Uterus (tissue), 2 donors: ENCODE measurements around the gene ZNF536.

Experiments used
- CTCF ChIP-seq, 4 experiments: fragments of 200-600 bp in 2 of 4; fragments of 450-650 bp in 2 of 4; sonication (generic) in 2 of 4; IDR thresholded peaks; one replicate each; pipeline ENCODE4 v1.5.1; 2016 to 2019; ENCODE audit warnings: antibody characterized with exemption in 4 of 4, mild to moderate bottlenecking in 2 of 4, moderate library complexity in 1 of 4
- POLR2A ChIP-seq, 2 donors: fragments of 450-650 bp; IDR thresholded peaks; one replicate each; pipeline ENCODE4 v1.6.1; 2016; ENCODE audit warnings: antibody characterized with exemption in 2 of 2, mild to moderate bottlenecking in 1 of 2, moderate library complexity in 1 of 2

- TF ChIP-seq POLR2A (IDR thresholded peaks at IDR 0.05) = no peak
- TF ChIP-seq CTCF (IDR thresholded peaks at IDR 0.05) = no peak
Observed at GRCh38 chr19:30431591-30431990, 59.4 kb downstream of the ZNF536 start.
